OCI-LY3 (cell line): ENCODE data around the gene EPHA2.

Source experiments
- H2AFZ ChIP-seq: fragments of 200-600, 300-600 bp; shearing (Covaris generic); 2 replicates; pipeline ENCODE4 v1.6.0; 2014; ENCODE audit warnings: antibody characterized with exemption, low read depth, low read length
- H3K27ac ChIP-seq: fragments of 200-600, 300-600 bp; sonication (generic); 2 replicates; pipeline ENCODE4 v1.5.1; 2014; ENCODE audit warnings: mild to moderate bottlenecking, low read length, moderate library complexity, mixed read lengths
- H3K27me3 ChIP-seq: fragments of 200-600, 300-600 bp; sonication (generic); 2 replicates; pipeline ENCODE4 v1.6.1; 2014; ENCODE audit warnings: low read depth, low read length, mixed read lengths
- H3K36me3 ChIP-seq: fragments of 200-600, 300-600 bp; sonication (generic); replicated peaks from 2 replicates; pipeline ENCODE3; 2014; ENCODE audit warnings: low read depth, low read length, mixed read lengths
- H3K4me1 ChIP-seq: fragments of 300-600, 200-600 bp; sonication (generic); 2 replicates; pipeline ENCODE4 v1.6.1; 2014; ENCODE audit warnings: low read length, mixed read lengths
- H3K4me2 ChIP-seq: fragments of 200-600, 300-600 bp; sonication (generic); 2 replicates; pipeline ENCODE4 v1.6.1; 2014; ENCODE audit warnings: low read length, mixed read lengths
- H3K4me3 ChIP-seq: fragments of 300-600, 200-600 bp; sonication (generic); 2 replicates; pipeline ENCODE4 v1.5.1; 2014; ENCODE audit warnings: antibody characterized with exemption, mild to moderate bottlenecking, low read length, moderate library complexity
- H3K79me2 ChIP-seq: fragments of 300-600, 200-600 bp; shearing (Covaris generic); 2 replicates; pipeline ENCODE4 v1.6.1; 2014; ENCODE audit warnings: mild to moderate bottlenecking, low read length, mixed read lengths
- H3K9ac ChIP-seq: fragments of 300-600, 200-600 bp; shearing (Covaris generic); 2 replicates; pipeline ENCODE4 v1.6.0; 2014; ENCODE audit warnings: mild to moderate bottlenecking, low read length, moderate library complexity
- H3K9me3 ChIP-seq: fragments of 200-600, 300-600 bp; shearing (Covaris generic); 2 replicates; pipeline ENCODE4 v1.6.1; 2014; ENCODE audit warnings: low read length, mixed read lengths; ENCODE audit not compliant: insufficient read depth
- H4K20me1 ChIP-seq: fragments of 200-600, 300-600 bp; sonication (generic); 2 replicates; pipeline ENCODE4 v1.6.1; 2016; ENCODE audit warnings: low read length, mixed read lengths; ENCODE audit not compliant: insufficient read depth
- EZH2phosphoT487 ChIP-seq: fragments of 200-600 bp; shearing (Covaris generic); IDR thresholded peaks from 2 replicates; pipeline ENCODE4 v1.6.1; 2018; ENCODE audit warnings: antibody characterized with exemption, mixed run types, low read depth
- TF ChIP-seq, protein P1 (sequence below): fragments of 200-600, 300-600 bp; sonication (generic); IDR thresholded peaks from 2 replicates; pipeline ENCODE4 v1.5.1; 2014; ENCODE audit warnings: antibody characterized with exemption, low read length, low read depth

Gene EPHA2

DNA sequence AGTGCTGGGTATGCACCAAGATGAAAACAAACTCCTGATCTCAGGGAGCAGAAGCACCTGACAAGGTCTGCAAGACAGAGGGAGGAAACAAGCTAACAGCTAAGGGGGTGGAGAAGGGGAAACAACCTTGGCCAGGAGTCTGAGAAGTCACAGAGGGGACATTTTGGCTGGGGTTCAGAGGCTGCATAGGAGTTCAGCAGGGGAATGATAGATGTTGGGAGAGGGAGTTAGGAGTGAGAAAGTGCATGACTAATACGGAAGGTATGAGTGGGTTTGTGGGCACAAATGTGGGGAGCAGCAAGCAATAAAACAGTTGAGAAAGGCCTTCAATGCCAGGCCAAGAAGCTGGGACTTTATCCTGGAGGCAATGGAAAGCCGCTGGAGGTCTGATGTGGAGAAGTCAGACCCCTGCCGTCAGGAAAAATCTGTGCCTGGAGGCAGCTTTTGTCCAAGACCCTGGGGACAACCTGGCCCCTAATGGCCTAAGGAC is 16.4 kb downstream of the EPHA2 start:
- Histone ChIP-seq H2AFZ (no peak overlapping the region), H3K27ac (no peak overlapping the region), H3K4me2 (no peak overlapping the region)

DNA sequence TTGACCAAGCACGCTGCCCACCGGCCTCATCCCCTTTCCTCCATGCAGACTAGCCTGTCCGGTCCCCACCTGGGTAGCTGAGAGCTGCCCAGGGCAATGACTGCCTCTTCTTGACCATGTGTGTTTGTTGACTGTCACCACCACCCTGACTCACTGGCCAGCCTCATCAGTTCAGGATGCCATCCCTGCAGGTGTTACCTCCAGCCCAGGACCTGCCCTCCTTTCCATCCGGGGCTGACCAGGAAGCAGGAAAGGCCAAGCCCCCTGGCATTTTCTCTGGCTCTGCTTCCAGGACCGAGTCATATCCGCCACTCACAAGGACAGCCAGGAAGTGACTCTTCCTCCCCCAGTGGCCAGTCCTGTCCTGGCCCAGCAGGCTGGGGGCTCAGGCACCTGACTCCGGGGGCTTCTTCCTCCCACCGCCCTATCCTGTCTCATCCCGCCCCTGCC is 17.1 kb downstream of the EPHA2 start:
- H3K27me3 ChIP-seq = no peaks in the 10 kb centered on the region
- no peak for TF ChIP-seq EZH2phosphoT487
- TF ChIP-seq, protein P1, sequence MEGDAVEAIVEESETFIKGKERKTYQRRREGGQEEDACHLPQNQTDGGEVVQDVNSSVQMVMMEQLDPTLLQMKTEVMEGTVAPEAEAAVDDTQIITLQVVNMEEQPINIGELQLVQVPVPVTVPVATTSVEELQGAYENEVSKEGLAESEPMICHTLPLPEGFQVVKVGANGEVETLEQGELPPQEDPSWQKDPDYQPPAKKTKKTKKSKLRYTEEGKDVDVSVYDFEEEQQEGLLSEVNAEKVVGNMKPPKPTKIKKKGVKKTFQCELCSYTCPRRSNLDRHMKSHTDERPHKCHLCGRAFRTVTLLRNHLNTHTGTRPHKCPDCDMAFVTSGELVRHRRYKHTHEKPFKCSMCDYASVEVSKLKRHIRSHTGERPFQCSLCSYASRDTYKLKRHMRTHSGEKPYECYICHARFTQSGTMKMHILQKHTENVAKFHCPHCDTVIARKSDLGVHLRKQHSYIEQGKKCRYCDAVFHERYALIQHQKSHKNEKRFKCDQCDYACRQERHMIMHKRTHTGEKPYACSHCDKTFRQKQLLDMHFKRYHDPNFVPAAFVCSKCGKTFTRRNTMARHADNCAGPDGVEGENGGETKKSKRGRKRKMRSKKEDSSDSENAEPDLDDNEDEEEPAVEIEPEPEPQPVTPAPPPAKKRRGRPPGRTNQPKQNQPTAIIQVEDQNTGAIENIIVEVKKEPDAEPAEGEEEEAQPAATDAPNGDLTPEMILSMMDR = no peak
- H3K9ac ChIP-seq = no peak overlapping the region
- H3K79me2 ChIP-seq = no peaks in the 10 kb centered on the region
- H3K27ac ChIP-seq = no peak overlapping the region
- H3K36me3 ChIP-seq = no peaks in the 10 kb centered on the region
- no peaks in the 10 kb centered on the region for H4K20me1 ChIP-seq
- no peak overlapping the region for H2AFZ ChIP-seq
- H3K4me1 ChIP-seq = peaks cover 23% of the 10 kb centered on the region
- H3K9me3 ChIP-seq = no peaks in the 10 kb centered on the region
- no peak overlapping the region for H3K4me3 ChIP-seq
- H3K4me2 ChIP-seq = no peak overlapping the region

More for the DNA sequence above, 16.4 kb downstream of the EPHA2 start:
- Histone ChIP-seq H3K79me2 (no peaks in the 10 kb centered on the region), H3K4me1 (peaks cover 23% of the 10 kb centered on the region), H3K9me3 (no peaks in the 10 kb centered on the region), H3K9ac (no peak overlapping the region), H3K4me3 (no peak overlapping the region), H3K27me3 (no peaks in the 10 kb centered on the region), H4K20me1 (no peaks in the 10 kb centered on the region), H3K36me3 (no peaks in the 10 kb centered on the region)
- TF ChIP-seq EZH2phosphoT487 = no peak
- TF ChIP-seq, protein P1 = no peak

DNA sequence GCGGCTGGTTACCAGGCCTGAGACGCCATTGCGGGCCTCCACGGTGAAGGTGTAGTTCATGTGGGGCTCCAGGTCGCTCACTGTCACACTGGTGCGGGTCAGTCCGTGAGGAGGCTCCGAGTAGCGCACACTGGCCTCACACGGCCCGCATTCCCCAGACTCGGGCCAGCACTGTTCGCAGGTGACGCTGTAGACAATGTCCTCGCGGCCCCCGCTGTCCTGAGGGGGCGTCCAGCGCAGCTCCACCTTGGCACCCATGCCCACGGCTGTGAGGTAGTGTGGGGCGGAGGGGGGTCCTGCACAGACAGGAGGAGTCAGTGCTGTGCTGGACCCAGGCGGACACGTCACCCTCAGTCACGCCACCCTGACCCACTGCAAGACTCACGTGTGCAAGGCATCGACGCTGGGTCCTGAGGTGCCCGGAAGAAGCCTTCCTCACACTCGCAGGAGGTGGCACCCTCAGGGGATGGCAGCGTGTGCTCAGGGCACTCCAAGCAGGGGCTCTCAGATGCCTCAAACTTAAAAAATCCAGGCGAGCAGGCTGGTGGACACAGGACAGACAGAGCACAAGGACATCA is 17.9 kb downstream of the EPHA2 start:
- no peaks in the 10 kb centered on the region for H4K20me1 ChIP-seq
- H3K27me3 ChIP-seq = no peaks in the 10 kb centered on the region
- no peak overlapping the region for H3K27ac ChIP-seq
- H3K79me2 ChIP-seq = no peaks in the 10 kb centered on the region
- H2AFZ ChIP-seq = no peak overlapping the region
- no peaks in the 10 kb centered on the region for H3K9me3 ChIP-seq
- TF ChIP-seq EZH2phosphoT487 = no peak
- TF ChIP-seq, protein P1 = no peak
- H3K36me3 ChIP-seq = no peaks in the 10 kb centered on the region
- peaks cover 23% of the 10 kb centered on the region for H3K4me1 ChIP-seq
- H3K9ac ChIP-seq = no peak overlapping the region
- no peak overlapping the region for H3K4me2 ChIP-seq
- H3K4me3 ChIP-seq = no peak overlapping the region

DNA sequence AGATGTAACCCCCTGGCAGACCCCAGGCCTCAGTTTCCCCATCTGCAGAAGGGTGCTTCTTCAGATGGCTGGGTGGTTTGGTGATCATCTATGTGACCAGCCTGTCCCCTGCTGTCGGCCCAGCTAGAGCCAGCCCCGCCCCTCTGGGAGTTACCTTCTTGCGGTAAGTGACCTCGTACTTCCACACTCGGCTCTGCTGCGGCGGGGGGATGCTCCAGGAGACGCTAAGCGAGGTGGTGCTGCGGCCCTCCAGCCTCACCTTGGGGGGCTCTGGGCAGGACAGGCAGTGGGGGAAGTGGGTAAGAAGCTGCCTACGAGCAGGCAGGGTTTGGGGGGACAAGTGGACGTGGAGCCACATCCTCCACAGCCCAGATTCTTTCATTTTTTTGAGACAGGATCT is 20.4 kb downstream of the EPHA2 start:
- no peaks in the 10 kb centered on the region for H3K79me2 ChIP-seq
- H2AFZ ChIP-seq = no peak overlapping the region
- no peaks in the 10 kb centered on the region for H4K20me1 ChIP-seq
- peaks cover 7% of the 10 kb centered on the region; the same call in 1 of the 2 replicates for H3K4me1 ChIP-seq
- no peak overlapping the region for H3K4me3 ChIP-seq
- TF ChIP-seq EZH2phosphoT487 = no peak
- TF ChIP-seq, protein P1 = no peak
- H3K4me2 ChIP-seq = no peak overlapping the region
- H3K9ac ChIP-seq = no peak overlapping the region
- H3K36me3 ChIP-seq = no peaks in the 10 kb centered on the region
- no peak overlapping the region for H3K27ac ChIP-seq
- no peaks in the 10 kb centered on the region for H3K9me3 ChIP-seq
- H3K27me3 ChIP-seq = no peaks in the 10 kb centered on the region
